GM12891 (cell line): ENCODE results near the gene PXDN.

Experiments
- POLR2A ChIP-seq: IDR thresholded peaks from 2 replicates; pipeline ENCODE4 v1.6.1; 2011; ENCODE audit warnings: low read depth, low read length, control low read depth
- POLR2AphosphoS5 ChIP-seq: IDR thresholded peaks from 2 replicates; pipeline ENCODE4 v1.6.1; 2011; ENCODE audit warnings: low read depth, low read length, control low read depth

GRCh38 chr2:1594123-1594372 lies 150.3 kb downstream of the PXDN start:
- TF ChIP-seq POLR2AphosphoS5 (no peak), POLR2A (no peak)
